Naive thymus-derived CD4-positive, alpha-beta T cell (primary cell): ENCODE results near the gene DDX51. TPM values are rescaled to one million over a fixed set of nuclear protein-coding genes. Genes with fewer than 3 reads are reported as not detected.
"Not testable (repeated sequence)": the region's sequence is repeated elsewhere in the genome, so short reads cannot be mapped to it uniquely, and the experiment has no call there.

Source experiments
- ATAC-seq: fragments of 150-1000 bp; cut with Tn5 transposase; 2 replicates; pipeline ENCODE4 v1.10.0; 2021; ENCODE audit warnings: mild to moderate bottlenecking, moderate library complexity
- CTCF ChIA-PET: fragments of 350-600 bp; sonication (Branson Sonifier 250); formaldehyde crosslinking; loops from one replicate; lab custom pipeline; 2021; ENCODE audit warnings: antibody characterized with exemption; lab: Charles Lee
- POLR2A ChIA-PET: fragments of 350-600 bp; sonication (Branson Sonifier 250); formaldehyde crosslinking; loops from one replicate; lab custom pipeline; 2021; ENCODE audit warnings: antibody characterized with exemption, inconsistent platforms; lab: Charles Lee
- DNase-seq, 9 donors: peaks; one replicate each; pipeline versions ENCODE4 v3.0.0 to v3.0.0-alpha.2; 2020 to 2022; ENCODE audit warnings: mixed read lengths in 1 of 9
- H3K27ac ChIP-seq: one replicate; pipeline ENCODE4 v1.7.0; 2013; ENCODE audit warnings: mild to moderate bottlenecking, low read depth, low read length, moderate library complexity
- H3K27me3 ChIP-seq, 2 donors: one replicate each; pipeline ENCODE4 v1.7.0; 2013; ENCODE audit warnings: low read length in 2 of 2, mild to moderate bottlenecking in 2 of 2, moderate library complexity in 2 of 2; ENCODE audit not compliant: control insufficient read depth in 2 of 2, insufficient read depth in 2 of 2
- H3K36me3 ChIP-seq, 3 experiments: 1 replicate in 2 of 3; 2 replicates in 1 of 3; pipeline ENCODE4 v1.7.0; 2013; ENCODE audit warnings: low read length in 3 of 3, mild to moderate bottlenecking in 3 of 3, moderate library complexity in 1 of 3; ENCODE audit not compliant: insufficient read depth in 3 of 3, control insufficient read depth in 2 of 3
- H3K4me1 ChIP-seq, 2 donors: one replicate each; pipeline ENCODE4 v1.7.0; 2013; ENCODE audit warnings: low read length in 2 of 2, mild to moderate bottlenecking in 2 of 2, moderate library complexity in 1 of 2; ENCODE audit not compliant: control insufficient read depth in 2 of 2, insufficient read depth in 2 of 2
- H3K4me3 ChIP-seq: 2 replicates; pipeline ENCODE4 v1.7.0; 2013; ENCODE audit warnings: mild to moderate bottlenecking, low read length
- H3K9me3 ChIP-seq, 3 experiments: 1 replicate in 2 of 3; 2 replicates in 1 of 3; pipeline ENCODE4 v1.7.0; 2013; ENCODE audit warnings: low read length in 3 of 3; ENCODE audit not compliant: control insufficient read depth in 2 of 3
- H3K27ac Mint-ChIP-seq, 9 donors: one replicate each; pipeline ENCODE4 v1.8.0; 2020 to 2022; ENCODE audit warnings: mixed read lengths in 9 of 9, mild to moderate bottlenecking in 8 of 9, moderate library complexity in 5 of 9, inconsistent platforms in 2 of 9
- H3K27me3 Mint-ChIP-seq, 5 donors: one replicate each; pipeline ENCODE4 v1.8.0; 2021 to 2022; ENCODE audit warnings: mixed read lengths in 5 of 5, mild to moderate bottlenecking in 1 of 5
- H3K36me3 Mint-ChIP-seq, 5 donors: one replicate each; pipeline ENCODE4 v1.8.0; 2020 to 2022; ENCODE audit warnings: mixed read lengths in 5 of 5, mild to moderate bottlenecking in 3 of 5, inconsistent platforms in 1 of 5
- H3K4me1 Mint-ChIP-seq, 7 donors: one replicate each; pipeline ENCODE4 v1.8.0; 2020 to 2022; ENCODE audit warnings: mixed read lengths in 7 of 7, mild to moderate bottlenecking in 3 of 7, inconsistent platforms in 1 of 7
- H3K4me3 Mint-ChIP-seq, 10 donors: one replicate each; pipeline ENCODE4 v1.8.0; 2020 to 2022; ENCODE audit warnings: mild to moderate bottlenecking in 10 of 10, mixed read lengths in 10 of 10, moderate library complexity in 6 of 10, inconsistent platforms in 2 of 10
- H3K9me3 Mint-ChIP-seq, 11 donors: one replicate each; pipeline ENCODE4 v1.8.0; 2020 to 2022; ENCODE audit warnings: mixed read lengths in 11 of 11, mild to moderate bottlenecking in 4 of 11, inconsistent platforms in 1 of 11, moderate library complexity in 1 of 11
- intact Hi-C, 2 donors: fragments of 100-400 bp; cut with micrococcal nuclease; formaldehyde crosslinking; loops; one replicate each; pipeline ENCODE4 v1.15.1; 2023
- polyA plus RNA-seq, 2 donors: library from polyadenylated mRNA; unstranded; fragments of 300-500 nt; fragmentation: Illumina TruSeq; gene quantifications; one replicate each; pipeline ENCODE4 v1.2.3, GENCODE V29; 2021
- total RNA-seq, 6 experiments: library from RNA in 5 of 6; stranded (reverse) in 5 of 6; gene quantifications; 1 replicate in 5 of 6; 2 replicates in 1 of 6; pipeline ENCODE4 v1.2.3 and lab custom pipeline; 2021 to 2026

The DDX51 gene
- total and polyA plus RNA-seq, 7 experiments from 2014 or later = 8.8 to 54.8 (median 49.5) TPM

DNA sequence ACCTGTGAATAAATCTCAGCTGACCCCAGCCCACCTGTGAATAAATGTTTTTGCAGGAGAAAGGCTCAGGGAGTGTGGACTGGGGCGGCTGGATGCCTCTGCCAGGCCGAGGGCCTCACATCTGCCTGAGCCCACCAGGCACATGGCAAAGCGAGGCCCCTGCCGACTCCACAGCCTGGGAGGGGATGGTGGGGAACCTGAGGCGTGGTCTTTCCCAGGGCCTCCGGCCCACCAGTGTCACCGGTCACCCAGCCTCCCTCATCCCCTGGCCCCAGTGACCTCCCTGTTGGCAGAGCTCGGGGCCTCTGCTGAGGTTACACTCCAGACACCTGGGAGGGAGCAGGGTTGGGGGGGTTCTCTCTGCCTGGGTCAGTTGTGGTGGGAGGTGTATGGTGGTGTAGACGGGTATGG is 8.3 kb upstream of the DDX51 start:
- H3K36me3 Mint-ChIP-seq = peaks cover 0 to 2% (median 0%) of the 10 kb centered on the region in 5 donors
- H3K36me3 ChIP-seq = peaks cover 0 to 56% (median 0%) of the 10 kb centered on the region in 3 experiments
- CTCF ChIA-PET = interaction anchor here (0.6 kb wide), 1 partner anchor 496 kb away, joined by 4 read pairs; no protein-coding TSS in a partner anchor

GRCh38 chr12:132151766-132152410 is 7.8 kb upstream of the DDX51 start:
- CTCF ChIA-PET = no interaction called here

More for the DNA sequence above, 8.3 kb upstream of the DDX51 start:
- H3K27ac ChIP-seq = no peak overlapping the region
- H3K4me3 Mint-ChIP-seq = no peak overlapping the region
- H3K4me1 ChIP-seq = peaks cover 0 to 4% of the 10 kb centered on the region in 2 donors
- no peaks in the 10 kb centered on the region for H3K27me3 Mint-ChIP-seq
- H3K27me3 ChIP-seq = no peaks in the 10 kb centered on the region
- no peaks in the 10 kb centered on the region for H3K9me3 Mint-ChIP-seq
- H3K9me3 ChIP-seq = no peaks in the 10 kb centered on the region
- POLR2A ChIA-PET = no interaction called here
- no peak for DNase-seq
- H3K27ac Mint-ChIP-seq = no peak overlapping the region
- intact Hi-C loops = loop anchor here (5.0 kb wide), 3 partner anchors 110 to 465 kb away; partner anchors contain the start of gene P2RX2 (in 1 of the 2)
- peaks cover 0 to 4% (median 0%) of the 10 kb centered on the region in 7 donors for H3K4me1 Mint-ChIP-seq
- no peak for ATAC-seq
- no peak overlapping the region for H3K4me3 ChIP-seq

GRCh38 chr12:132151145-132151765 is 7.1 kb upstream of the DDX51 start:
- intact Hi-C loops = loop anchor here (5.0 kb wide), 3 partner anchors 111 to 466 kb away; partner anchors contain the start of gene P2RX2 (in 1 of the 2)
- no peaks in the 10 kb centered on the region for H3K27me3 ChIP-seq
- H3K36me3 ChIP-seq = peaks cover 0 to 58% (median 0%) of the 10 kb centered on the region in 3 experiments
- Mint-ChIP-seq H3K27me3 (no peaks in the 10 kb centered on the region), H3K4me3 (no peak overlapping the region), H3K4me1 (peaks cover 5 to 10% (median 7%) of the 10 kb centered on the region in 7 donors), H3K36me3 (peaks cover 0 to 2% (median 0%) of the 10 kb centered on the region in 5 donors), H3K9me3 (no peaks in the 10 kb centered on the region), H3K27ac (no peak overlapping the region)
- ChIA-PET CTCF (no interaction called here), POLR2A (no interaction called here)
- peak in 1 of 9 donors; percentile 20 for DNase-seq
- no peak for ATAC-seq
- no peak overlapping the region for H3K27ac ChIP-seq
- no peak overlapping the region for H3K4me3 ChIP-seq
- no peaks in the 10 kb centered on the region for H3K9me3 ChIP-seq
- H3K4me1 ChIP-seq = peaks cover 0 to 4% of the 10 kb centered on the region in 2 donors

More at GRCh38 chr12:132151766-132152410, 7.8 kb upstream of the DDX51 start:
- POLR2A ChIA-PET = no interaction called here
- Mint-ChIP-seq H3K27ac (no peak overlapping the region), H3K4me1 (peaks cover 0 to 4% (median 2%) of the 10 kb centered on the region in 7 donors), H3K4me3 (no peak overlapping the region), H3K36me3 (peaks cover 0 to 2% (median 0%) of the 10 kb centered on the region in 5 donors), H3K9me3 (no peaks in the 10 kb centered on the region), H3K27me3 (no peaks in the 10 kb centered on the region)
- DNase-seq = no peak
- Histone ChIP-seq H3K27ac (no peak overlapping the region), H3K27me3 (no peaks in the 10 kb centered on the region), H3K36me3 (peaks cover 0 to 59% (median 0%) of the 10 kb centered on the region in 3 experiments), H3K4me3 (no peak overlapping the region), H3K9me3 (no peaks in the 10 kb centered on the region), H3K4me1 (peaks cover 0 to 4% of the 10 kb centered on the region in 2 donors)
- intact Hi-C loops = loop anchor here (5.0 kb wide), 3 partner anchors 110 to 465 kb away; partner anchors contain the start of gene P2RX2 (in 1 of the 2)
- no peak for ATAC-seq

- Mint-ChIP-seq H3K4me3 (no peak overlapping the region), H3K4me1 (peaks cover 9 to 15% (median 12%) of the 10 kb centered on the region in 7 donors), H3K36me3 (peaks cover 0 to 5% (median 0%) of the 10 kb centered on the region in 5 donors), H3K27me3 (no peaks in the 10 kb centered on the region), H3K9me3 (no peaks in the 10 kb centered on the region), H3K27ac (no peak overlapping the region)
- POLR2A ChIA-PET = no interaction called here
- Histone ChIP-seq H3K27me3 (no peaks in the 10 kb centered on the region), H3K4me3 (no peak overlapping the region), H3K27ac (no peak overlapping the region), H3K9me3 (no peaks in the 10 kb centered on the region), H3K4me1 (peaks cover 1 to 7% of the 10 kb centered on the region in 2 donors), H3K36me3 (peaks cover 0 to 58% (median 0%) of the 10 kb centered on the region in 3 experiments)
- CTCF ChIA-PET = no interaction called here
- intact Hi-C loops = loop anchor here (5.0 kb wide), 3 partner anchors 112 to 467 kb away; partner anchors contain the start of gene P2RX2 (in 1 of the 2)
- ATAC-seq (no peak), DNase-seq (no peak)
Observed at GRCh38 chr12:132150780-132151144, 6.6 kb upstream of the DDX51 start.

DNA sequence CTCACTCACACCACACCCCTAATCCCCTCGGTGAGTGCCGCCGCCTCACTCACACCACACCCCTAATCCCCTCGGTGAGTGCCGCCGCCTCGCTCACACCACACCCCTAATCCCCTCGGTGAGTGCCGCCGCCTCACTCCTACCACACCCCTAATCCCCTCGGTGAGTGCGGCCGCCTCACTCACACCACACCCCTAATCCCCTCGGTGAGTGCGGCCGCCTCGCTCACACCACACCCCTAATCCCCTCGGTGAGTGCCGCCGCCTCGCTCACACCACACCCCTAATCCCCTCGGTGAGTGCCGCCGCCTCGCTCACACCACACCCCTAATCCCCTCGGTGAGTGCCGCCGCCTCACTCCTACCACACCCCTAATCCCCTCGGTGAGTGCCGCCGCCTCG is 5.4 kb upstream of the DDX51 start:
- H3K27ac ChIP-seq, H3K27me3 ChIP-seq, POLR2A ChIA-PET, H3K9me3 Mint-ChIP-seq, CTCF ChIA-PET, ATAC-seq, H3K4me3 ChIP-seq, H3K27ac Mint-ChIP-seq, H3K27me3 Mint-ChIP-seq, intact Hi-C loops, H3K4me3 Mint-ChIP-seq, H3K9me3 ChIP-seq, H3K36me3 Mint-ChIP-seq: not testable (repeated sequence)
- H3K4me1 ChIP-seq = peaks cover 11 to 16% of the 10 kb centered on the region in 2 donors
- H3K4me1 Mint-ChIP-seq = peaks cover 18 to 25% (median 21%) of the 10 kb centered on the region in 7 donors
- H3K36me3 ChIP-seq = peaks cover 0 to 59% (median 0%) of the 10 kb centered on the region in 3 experiments
- peak in 1 of 9 donors; percentile 3 for DNase-seq

- H3K9me3 Mint-ChIP-seq = peaks cover 0 to 4% (median 0%) of the 10 kb centered on the region in 11 donors
- intact Hi-C loops = no loop called here
- DNase-seq (peak in 1 of 9 donors; percentile 16), ATAC-seq (no peak)
- H3K27ac Mint-ChIP-seq = no peak overlapping the region
- CTCF ChIA-PET = no interaction called here
- Histone ChIP-seq H3K36me3 (peaks cover 0 to 61% (median 0%) of the 10 kb centered on the region in 3 experiments), H3K4me3 (no peak overlapping the region), H3K27ac (no peak overlapping the region), H3K9me3 (no peaks in the 10 kb centered on the region), H3K27me3 (no peaks in the 10 kb centered on the region), H3K4me1 (peaks cover 11 to 12% of the 10 kb centered on the region in 2 donors)
- H3K4me1 Mint-ChIP-seq = peaks cover 20 to 25% (median 21%) of the 10 kb centered on the region in 7 donors
- H3K36me3 Mint-ChIP-seq = peaks cover 0 to 5% (median 0%) of the 10 kb centered on the region in 5 donors
- peaks cover 0 to 2% (median 0%) of the 10 kb centered on the region in 5 donors for H3K27me3 Mint-ChIP-seq
- peak overlapping the region in 1 of 10 donors; percentile 25 for H3K4me3 Mint-ChIP-seq
- POLR2A ChIA-PET = no interaction called here
Observed at GRCh38 chr12:132148368-132149045, 4.4 kb upstream of the DDX51 start.
